Aorta (tissue), 5 donors: ENCODE data around the gene GRIA1. TPM values are rescaled to one million over a fixed set of nuclear protein-coding genes. Genes with fewer than 3 reads are reported as not detected.
A peak's percentile ranks its signal among the peaks of the same experiment; 100 is the strongest.

Experiments used
- ATAC-seq: fragments of 200-7000 bp; cut with Tn5 transposase; one replicate; pipeline ENCODE4 v1.9.1; 2022; ENCODE audit warnings: moderate library complexity; ENCODE audit not compliant: low FRiP score
- DNase-seq, 2 donors: peaks; one replicate each; pipeline ENCODE4 v3.0.0-alpha.2; 2020
- H3K27ac ChIP-seq, 2 donors: one replicate each; pipeline ENCODE4 v1.5.1; 2013; ENCODE audit warnings: low read length in 2 of 2, mild to moderate bottlenecking in 2 of 2, moderate library complexity in 2 of 2, control low read depth in 1 of 2, inconsistent platforms in 1 of 2, low read depth in 1 of 2
- H3K27me3 ChIP-seq, 2 donors: one replicate each; pipeline ENCODE4 v1.6.1; 2013; ENCODE audit warnings: control low read depth in 1 of 2, low read length in 1 of 2, mild to moderate bottlenecking in 1 of 2, moderate library complexity in 1 of 2; ENCODE audit not compliant: insufficient read depth in 2 of 2, control insufficient read depth in 1 of 2
- H3K36me3 ChIP-seq, 2 donors: one replicate each; pipeline ENCODE4 v1.6.1; 2013; ENCODE audit warnings: control low read depth in 1 of 2, low read length in 1 of 2, mild to moderate bottlenecking in 1 of 2; ENCODE audit not compliant: insufficient read depth in 2 of 2, control insufficient read depth in 1 of 2
- H3K4me1 ChIP-seq, 2 donors: one replicate each; pipeline ENCODE4 v1.6.1; 2013; ENCODE audit warnings: low read length in 2 of 2, control low read depth in 1 of 2, mild to moderate bottlenecking in 1 of 2, moderate library complexity in 1 of 2; ENCODE audit not compliant: insufficient read depth in 2 of 2, control insufficient read depth in 1 of 2
- H3K4me3 ChIP-seq, 2 donors: one replicate each; pipeline ENCODE4 v1.5.1; 2013; ENCODE audit warnings: low read length in 2 of 2, control low read depth in 1 of 2, mild to moderate bottlenecking in 1 of 2
- H3K9me3 ChIP-seq: one replicate; pipeline ENCODE4 v1.6.1; 2013; ENCODE audit warnings: mild to moderate bottlenecking, low read length; ENCODE audit not compliant: control insufficient read depth
- WGBS, 2 donors: extraction: QIAGEN DNeasy Blood & Tissue Kit; methylation state at CpG; one replicate each; pipeline ENCODE4 v1.1.7; 2013; 5-methylcytosine and 5-hydroxymethylcytosine counted together
- intact Hi-C, 2 donors: fragments of 100-400 bp; cut with DNase I; formaldehyde crosslinking; loops; one replicate each; pipeline versions ENCODE4 v1.14.2 to v1.15.0; 2022
- long read RNA-seq, 2 donors: library from polyadenylated mRNA; unstranded; transcript quantifications; one replicate each; pipeline ENCODE4 v2.0.0, GENCODE V29; 2020 to 2021
- polyA plus RNA-seq, 2 donors: library from polyadenylated mRNA; stranded (reverse); fragments of 200-250 nt; gene quantifications; one replicate each; pipeline ENCODE4 v1.2.3, GENCODE V29; 2013
- total RNA-seq, 2 donors: library from RNA; stranded (reverse); fragmentation: NEBNext Ultra II Directional; extraction: Animal tissue kit (Norgen Biotek cat#: 25700); gene quantifications; one replicate each; pipeline ENCODE4 v1.2.1, GENCODE V29; 2021
- donor health status: healthy with polysubstance abuse.
- donor health status: Bipolar disorder and iron deficiency.
- donor health status: DM: no; HTN: no; CAD: no.
- donor health status: DM: no; HTN: no; CAD: no.
- donor health status: DM: yes; HTN: yes; CAD: no.

GRIA1 gene
- total RNA-seq = 1 to 10 TPM; 6.3 to 6.5 TPM
- 10 to 100 TPM in 1 of 2 donors, 1 to 10 TPM in 1; 7.5 to 20.2 TPM for polyA plus RNA-seq
- long read RNA-seq, donor 1, partial matches to known transcripts = 1 of 10 reads
- long read RNA-seq, donor 1, other reads (novel, unspliced or antisense) = 8 of 10 reads
- long read RNA-seq, donor 2, partial matches to known transcripts = 2 of 5 reads
- long read RNA-seq, donor 2, other reads (novel, unspliced or antisense) = 2 of 5 reads

- Histone ChIP-seq H3K4me3 (peak within 1 kb of the TSS; percentile 81 to 91), H3K36me3 (no peaks in the 10 kb centered on the region), H3K27ac (no peak within 1 kb of the TSS), H3K27me3 (no peaks in the 10 kb centered on the region), H3K4me1 (no peaks in the 10 kb centered on the region), H3K9me3 (no peaks in the 10 kb centered on the region)
- WGBS, 2 donors = 10 to 13% methylated on average over 20 of the region's 20 CpGs
- intact Hi-C loops = loop anchor here (10.0 kb wide), 3 partner anchors 134 to 474 kb away; no protein-coding TSS in a partner anchor
- ATAC-seq (peak; percentile 44), DNase-seq (no peak)
Measured at GRCh38 chr5:153490118-153491037, at the start of gene GRIA1. Gene GRIA1, plus strand, starts transcription at chr5:153490670.

GRCh38 chr5:153445875-153446579 lies 44.4 kb upstream of the GRIA1 start:
- DNase-seq = peak; percentile 62 to 74
- ATAC-seq = peak; percentile 73
- WGBS, 2 donors = 8% methylated on average over 9 of the region's 9 CpGs

GRCh38 chr5:153447534-153447933 lies 42.9 kb upstream of the GRIA1 start:
- intact Hi-C loops = loop anchor here in 1 of 2 donors (5.0 kb wide), 1 partner anchor 115 kb away; no protein-coding TSS in a partner anchor
- ATAC-seq (no peak), DNase-seq (no peak)
- H3K4me3 ChIP-seq = no peak overlapping the region
- H3K9me3 ChIP-seq = no peaks in the 10 kb centered on the region
- H3K27me3 ChIP-seq = no peaks in the 10 kb centered on the region
- no peak overlapping the region for H3K27ac ChIP-seq
- H3K36me3 ChIP-seq = no peaks in the 10 kb centered on the region
- H3K4me1 ChIP-seq = no peaks in the 10 kb centered on the region
- WGBS, 2 donors = 90 to 91% methylated on average over 8 of the region's 8 CpGs

More at GRCh38 chr5:153445875-153446579, 44.4 kb upstream of the GRIA1 start:
- Histone ChIP-seq H3K4me1 (no peaks in the 10 kb centered on the region), H3K36me3 (no peaks in the 10 kb centered on the region), H3K9me3 (no peaks in the 10 kb centered on the region), H3K27ac (peak overlapping the region; percentile 48 to 52), H3K4me3 (no peak overlapping the region), H3K27me3 (no peaks in the 10 kb centered on the region)
- intact Hi-C loops = loop anchor here in 1 of 2 donors (5.0 kb wide), 1 partner anchor 116 kb away; no protein-coding TSS in a partner anchor

GRCh38 chr5:153456354-153456753 lies 34.1 kb upstream of the GRIA1 start:
- Histone ChIP-seq H3K27me3 (no peaks in the 10 kb centered on the region), H3K4me1 (no peaks in the 10 kb centered on the region), H3K9me3 (no peaks in the 10 kb centered on the region), H3K36me3 (no peaks in the 10 kb centered on the region), H3K4me3 (no peak overlapping the region), H3K27ac (no peak overlapping the region)
- intact Hi-C loops = no loop called here
- DNase-seq (no peak), ATAC-seq (no peak)
- WGBS, 2 donors = 65% methylated on average over 2 of the region's 2 CpGs

GRCh38 chr5:153456993-153457392 lies 33.5 kb upstream of the GRIA1 start:
- 96% methylated on average over 1 of the region's 1 CpG for WGBS, 2 donors
- Histone ChIP-seq H3K4me3 (no peak overlapping the region), H3K4me1 (no peaks in the 10 kb centered on the region), H3K27ac (no peak overlapping the region), H3K27me3 (no peaks in the 10 kb centered on the region), H3K9me3 (no peaks in the 10 kb centered on the region), H3K36me3 (no peaks in the 10 kb centered on the region)
- DNase-seq = no peak
- no peak for ATAC-seq
- intact Hi-C loops = no loop called here

GRCh38 chr5:153458268-153458667 lies 32.2 kb upstream of the GRIA1 start:
- no peaks in the 10 kb centered on the region for H3K36me3 ChIP-seq
- no peaks in the 10 kb centered on the region for H3K27me3 ChIP-seq
- no peak overlapping the region for H3K27ac ChIP-seq
- H3K4me1 ChIP-seq = no peaks in the 10 kb centered on the region
- no peak overlapping the region for H3K4me3 ChIP-seq
- no peaks in the 10 kb centered on the region for H3K9me3 ChIP-seq
- intact Hi-C loops = no loop called here
- ATAC-seq = no peak
- no peak for DNase-seq

- Histone ChIP-seq H3K27ac (no peak overlapping the region), H3K4me1 (no peaks in the 10 kb centered on the region), H3K4me3 (no peak overlapping the region), H3K27me3 (no peaks in the 10 kb centered on the region), H3K9me3 (no peaks in the 10 kb centered on the region), H3K36me3 (no peaks in the 10 kb centered on the region)
- intact Hi-C loops = no loop called here
- ATAC-seq (no peak), DNase-seq (no peak)
Measured at GRCh38 chr5:153459051-153459743, 31.3 kb upstream of the GRIA1 start.

GRCh38 chr5:153460421-153460820 lies 30.0 kb upstream of the GRIA1 start:
- Histone ChIP-seq H3K27me3 (no peaks in the 10 kb centered on the region), H3K27ac (no peak overlapping the region), H3K9me3 (no peaks in the 10 kb centered on the region), H3K4me3 (no peak overlapping the region), H3K36me3 (no peaks in the 10 kb centered on the region), H3K4me1 (no peaks in the 10 kb centered on the region)
- DNase-seq (no peak), ATAC-seq (no peak)
- 91% methylated on average over 3 of the region's 3 CpGs for WGBS, 2 donors
- intact Hi-C loops = no loop called here
